Measurements from ENCODE around the gene AMIGO1.
A peak's percentile ranks its signal among the peaks of the same experiment; 100 is the strongest.

The AMIGO1 gene

DNA sequence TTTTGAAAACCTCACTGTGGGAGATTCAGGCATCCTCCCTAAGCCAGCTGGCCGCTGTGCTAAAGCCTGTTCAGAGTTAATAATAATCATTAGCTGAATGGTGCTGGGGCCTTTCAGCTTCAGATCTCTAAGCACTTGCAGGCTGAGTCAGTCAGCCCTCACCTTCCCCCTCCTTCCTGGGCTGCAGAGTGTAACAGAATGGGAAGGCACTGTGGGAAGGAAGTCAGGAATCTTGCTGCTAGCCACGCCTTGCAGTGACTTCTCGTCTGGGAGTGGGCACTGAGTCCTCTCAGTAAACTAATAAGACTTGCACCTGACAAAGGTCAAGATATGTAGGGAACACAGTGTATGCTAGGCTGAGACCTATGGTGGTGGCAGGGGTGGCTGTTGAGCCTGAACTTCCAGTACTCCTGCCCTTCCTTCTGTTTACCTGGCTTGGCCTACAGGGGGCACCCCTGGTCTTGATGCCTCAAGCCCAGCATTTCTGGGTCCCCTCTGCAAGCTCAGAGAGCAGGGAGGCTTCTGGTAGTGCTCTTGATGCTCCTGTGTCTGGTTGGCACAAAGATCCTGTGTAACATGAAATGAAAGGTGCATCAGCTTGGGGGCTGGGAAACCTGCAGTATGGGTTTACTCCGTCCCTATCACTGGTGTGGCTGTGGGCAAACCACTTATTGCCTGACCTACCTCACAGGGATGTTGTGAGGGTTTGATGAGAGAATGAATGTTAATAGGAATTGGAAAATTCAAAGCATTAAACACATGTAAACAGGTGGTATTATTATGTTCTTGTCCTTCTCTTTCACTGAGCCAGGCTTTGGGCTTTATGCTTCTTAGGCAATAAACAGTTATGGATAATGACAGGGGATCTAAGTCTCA lies 9.6 kb downstream of the AMIGO1 start:
- Histone ChIP-seq H3K36me3 (ENCODE audit: control insufficient read depth, insufficient read depth, low read length, severe bottlenecking) (peaks cover 32% of the 10 kb centered on the region), H3K9me3 (ENCODE audit: control insufficient read depth, low read length) (no peaks in the 10 kb centered on the region), H3K4me1 (ENCODE audit: control insufficient read depth, insufficient read depth, low read length) (peaks cover 8% of the 10 kb centered on the region), H3K9ac (ENCODE audit: low read length) (no peak overlapping the region), H3K4me3 (ENCODE audit: low read length) (no peak overlapping the region), H3K27me3 (replicated peaks; ENCODE audit: control insufficient read depth, insufficient read depth, low read length) (no peaks in the 10 kb centered on the region)
- no peak for DNase-seq (ENCODE audit: low read depth)

- peaks cover 32% of the 10 kb centered on the region for H3K36me3 ChIP-seq (ENCODE audit: control insufficient read depth, insufficient read depth, low read length, severe bottlenecking)
Measured at GRCh38 chr1:109499081-109499480, 10.4 kb downstream of the AMIGO1 start.

DNA sequence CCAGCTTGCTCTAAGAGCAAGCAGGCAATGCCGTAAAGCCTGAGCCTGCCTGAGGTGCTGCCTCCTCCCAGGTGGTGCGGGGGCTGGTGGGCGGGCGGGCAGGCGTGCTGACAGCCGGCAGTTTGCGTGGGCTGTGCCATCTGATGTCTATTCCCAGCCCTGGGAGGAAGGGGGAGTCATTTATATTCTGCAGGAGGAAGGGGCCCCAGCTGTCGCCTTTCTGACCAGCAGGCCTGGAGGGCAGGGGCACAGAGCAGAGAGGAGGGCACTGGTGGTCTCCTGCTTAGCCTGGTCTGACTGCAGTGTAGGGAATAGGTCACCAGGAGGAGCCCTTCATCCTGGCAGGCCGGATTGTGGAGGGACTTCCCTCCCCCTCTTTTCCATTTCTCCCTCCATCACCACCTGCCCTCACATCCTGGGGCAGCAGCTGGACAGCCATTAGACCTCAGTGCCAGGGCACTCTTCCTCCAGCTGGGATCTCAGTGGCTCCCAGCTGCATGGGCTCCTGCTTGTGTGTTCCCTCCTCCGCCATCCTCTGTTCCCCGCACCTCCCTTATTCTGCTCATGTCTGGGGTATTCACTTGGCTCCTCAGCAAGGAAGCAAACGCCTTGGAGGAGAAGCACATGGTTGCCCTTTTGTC lies 11.2 kb downstream of the AMIGO1 start:
- DNase-seq (ENCODE audit: low read depth) = peak; percentile 48
- Histone ChIP-seq H3K27me3 (replicated peaks; ENCODE audit: control insufficient read depth, insufficient read depth, low read length) (no peaks in the 10 kb centered on the region), H3K9ac (ENCODE audit: low read length) (no peak overlapping the region)

More at GRCh38 chr1:109499081-109499480, 10.4 kb downstream of the AMIGO1 start:
- Histone ChIP-seq H3K4me1 (ENCODE audit: control insufficient read depth, insufficient read depth, low read length) (peaks cover 14% of the 10 kb centered on the region), H3K4me3 (ENCODE audit: low read length) (no peak overlapping the region), H3K27me3 (replicated peaks; ENCODE audit: control insufficient read depth, insufficient read depth, low read length) (no peaks in the 10 kb centered on the region), H3K9me3 (ENCODE audit: control insufficient read depth, low read length) (no peaks in the 10 kb centered on the region), H3K9ac (ENCODE audit: low read length) (peak overlapping the region; percentile 29)
- no peak for DNase-seq (ENCODE audit: low read depth)

GRCh38 chr1:109497449-109498160 lies 11.9 kb downstream of the AMIGO1 start:
- Histone ChIP-seq H3K4me3 (ENCODE audit: low read length) (no peak overlapping the region), H3K9me3 (ENCODE audit: control insufficient read depth, low read length) (no peaks in the 10 kb centered on the region), H3K9ac (ENCODE audit: low read length) (peak overlapping the region; percentile 21), H3K4me1 (ENCODE audit: control insufficient read depth, insufficient read depth, low read length) (peaks cover 24% of the 10 kb centered on the region), H3K36me3 (ENCODE audit: control insufficient read depth, insufficient read depth, low read length, severe bottlenecking) (peaks cover 32% of the 10 kb centered on the region), H3K27me3 (replicated peaks; ENCODE audit: control insufficient read depth, insufficient read depth, low read length) (no peaks in the 10 kb centered on the region)
- no peak for DNase-seq (ENCODE audit: low read depth)

More for the DNA sequence above, 11.2 kb downstream of the AMIGO1 start:
- Histone ChIP-seq H3K4me3 (ENCODE audit: low read length) (no peak overlapping the region), H3K4me1 (ENCODE audit: control insufficient read depth, insufficient read depth, low read length) (peaks cover 19% of the 10 kb centered on the region), H3K9me3 (ENCODE audit: control insufficient read depth, low read length) (no peaks in the 10 kb centered on the region), H3K36me3 (ENCODE audit: control insufficient read depth, insufficient read depth, low read length, severe bottlenecking) (peaks cover 32% of the 10 kb centered on the region)

GRCh38 chr1:109495738-109496137 lies 13.8 kb downstream of the AMIGO1 start:
- no peak overlapping the region for H3K9ac ChIP-seq (ENCODE audit: low read length)
- H3K4me1 ChIP-seq (ENCODE audit: control insufficient read depth, insufficient read depth, low read length) = peaks cover 24% of the 10 kb centered on the region
- H3K27me3 ChIP-seq (replicated peaks; ENCODE audit: control insufficient read depth, insufficient read depth, low read length) = no peaks in the 10 kb centered on the region
- peaks cover 46% of the 10 kb centered on the region for H3K36me3 ChIP-seq (ENCODE audit: control insufficient read depth, insufficient read depth, low read length, severe bottlenecking)
- no peak overlapping the region for H3K4me3 ChIP-seq (ENCODE audit: low read length)
- DNase-seq (ENCODE audit: low read depth) = no peak
- H3K9me3 ChIP-seq (ENCODE audit: control insufficient read depth, low read length) = no peaks in the 10 kb centered on the region

DNA sequence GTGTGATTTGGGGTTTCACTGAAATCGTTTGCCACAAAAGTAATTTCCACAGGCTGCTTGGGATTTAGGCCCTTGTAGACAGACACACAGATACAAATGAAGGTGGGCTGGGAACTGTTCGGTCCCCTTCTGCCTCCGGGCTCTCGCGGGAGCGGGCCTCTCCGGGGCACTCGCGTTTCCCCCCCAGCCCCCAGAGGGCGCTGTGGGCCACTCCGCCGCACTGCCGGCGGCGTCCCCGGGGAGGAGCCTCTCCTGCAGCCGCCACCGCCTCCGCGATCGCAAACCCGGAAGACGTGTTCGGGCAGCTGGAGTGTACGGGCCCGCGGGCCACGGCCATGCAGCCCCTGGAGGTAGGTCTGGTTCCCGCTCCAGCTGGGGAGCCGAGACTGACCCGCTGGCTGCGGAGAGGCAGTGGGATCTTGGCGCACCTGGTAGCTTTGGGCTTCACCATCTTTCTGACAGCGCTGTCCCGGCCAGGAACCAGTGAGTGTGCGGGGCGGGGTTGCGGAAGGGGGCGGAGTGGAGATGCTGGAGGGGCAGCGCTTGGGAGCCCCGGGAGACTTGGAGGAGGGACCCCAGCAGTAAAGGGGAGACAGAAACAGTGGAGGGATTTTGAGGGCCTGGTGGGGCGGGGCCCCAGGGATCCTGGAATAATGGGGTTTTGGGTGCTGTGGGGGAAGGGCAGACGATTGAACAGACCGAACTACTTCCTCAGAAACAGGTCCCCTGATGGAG lies 15.6 kb downstream of the AMIGO1 start, which contains the start of gene CYB561D1:
Gene CYB561D1 (plus strand): TSS at position 290 of the 735 bp plus-strand sequence. CDS start 46 bp downstream, at position 336.
- H3K9ac ChIP-seq (ENCODE audit: low read length) = peak within 1 kb of the TSS; percentile 86
- peak; percentile 94 for DNase-seq (ENCODE audit: low read depth)
- H3K27me3 ChIP-seq (replicated peaks; ENCODE audit: control insufficient read depth, insufficient read depth, low read length) = no peaks in the 10 kb centered on the region
- H3K4me3 ChIP-seq (ENCODE audit: low read length) = peak within 1 kb of the TSS; percentile 96
- H3K36me3 ChIP-seq (ENCODE audit: control insufficient read depth, insufficient read depth, low read length, severe bottlenecking) = peaks cover 57% of the 10 kb centered on the region
- peaks cover 20% of the 10 kb centered on the region for H3K4me1 ChIP-seq (ENCODE audit: control insufficient read depth, insufficient read depth, low read length)
- H3K9me3 ChIP-seq (ENCODE audit: control insufficient read depth, low read length) = no peaks in the 10 kb centered on the region

GRCh38 chr1:109493227-109493626 lies 16.3 kb downstream of the AMIGO1 start:
- Histone ChIP-seq H3K36me3 (ENCODE audit: control insufficient read depth, insufficient read depth, low read length, severe bottlenecking) (peaks cover 64% of the 10 kb centered on the region), H3K4me1 (ENCODE audit: control insufficient read depth, insufficient read depth, low read length) (peaks cover 20% of the 10 kb centered on the region), H3K9ac (ENCODE audit: low read length) (peak overlapping the region; percentile 86), H3K9me3 (ENCODE audit: control insufficient read depth, low read length) (no peaks in the 10 kb centered on the region), H3K4me3 (ENCODE audit: low read length) (peak overlapping the region; percentile 96), H3K27me3 (replicated peaks; ENCODE audit: control insufficient read depth, insufficient read depth, low read length) (no peaks in the 10 kb centered on the region)
- no peak for DNase-seq (ENCODE audit: low read depth)

DNA sequence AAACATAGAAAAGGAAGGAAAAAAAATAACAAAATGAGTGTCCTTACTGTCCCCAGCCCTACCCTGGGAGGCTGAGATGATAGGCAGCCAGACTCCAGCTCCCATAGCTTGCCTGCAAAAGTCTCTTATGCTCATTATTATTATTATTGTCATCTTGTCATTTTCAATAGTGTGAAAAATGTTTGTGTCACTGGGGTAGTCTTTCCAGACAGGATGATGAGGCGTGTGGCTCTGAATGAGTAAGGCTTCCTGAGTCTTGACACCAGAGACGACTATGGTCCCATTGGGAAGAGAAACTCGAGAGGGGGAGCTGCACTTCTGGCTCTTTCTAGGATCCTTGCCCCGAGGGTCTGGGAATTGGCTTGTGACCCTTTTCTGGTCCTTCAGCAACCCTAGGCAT lies 16.7 kb downstream of the AMIGO1 start:
- Histone ChIP-seq H3K4me1 (ENCODE audit: control insufficient read depth, insufficient read depth, low read length) (peaks cover 20% of the 10 kb centered on the region), H3K9ac (ENCODE audit: low read length) (no peak overlapping the region), H3K9me3 (ENCODE audit: control insufficient read depth, low read length) (no peaks in the 10 kb centered on the region), H3K27me3 (replicated peaks; ENCODE audit: control insufficient read depth, insufficient read depth, low read length) (no peaks in the 10 kb centered on the region), H3K36me3 (ENCODE audit: control insufficient read depth, insufficient read depth, low read length, severe bottlenecking) (peaks cover 66% of the 10 kb centered on the region), H3K4me3 (ENCODE audit: low read length) (no peak overlapping the region)
- no peak for DNase-seq (ENCODE audit: low read depth)

DNA sequence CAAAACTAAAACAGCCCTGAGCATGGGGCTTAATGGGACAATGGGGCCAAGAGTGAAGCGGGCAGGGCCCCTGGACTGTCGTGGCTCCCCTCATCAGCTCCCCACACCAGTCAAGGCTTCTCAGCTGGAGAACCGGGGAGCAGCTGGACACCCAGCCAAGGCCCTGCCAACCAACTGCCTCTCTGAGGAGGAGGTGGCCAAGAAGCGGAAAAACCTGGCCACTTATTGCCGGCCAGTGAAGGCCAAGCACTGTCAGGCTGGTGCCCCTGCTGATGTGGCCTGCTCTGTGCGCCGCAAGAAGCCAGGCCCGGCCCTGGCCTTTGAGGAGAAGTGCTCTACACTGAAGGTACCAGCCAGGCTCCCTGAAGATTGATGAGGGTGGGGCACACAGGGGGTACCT lies 18.2 kb downstream of the AMIGO1 start:
- Histone ChIP-seq H3K9ac (ENCODE audit: low read length) (no peak overlapping the region), H3K27me3 (replicated peaks; ENCODE audit: control insufficient read depth, insufficient read depth, low read length) (no peaks in the 10 kb centered on the region), H3K4me3 (ENCODE audit: low read length) (no peak overlapping the region), H3K4me1 (ENCODE audit: control insufficient read depth, insufficient read depth, low read length) (peaks cover 20% of the 10 kb centered on the region), H3K9me3 (ENCODE audit: control insufficient read depth, low read length) (no peaks in the 10 kb centered on the region), H3K36me3 (ENCODE audit: control insufficient read depth, insufficient read depth, low read length, severe bottlenecking) (peaks cover 64% of the 10 kb centered on the region)
- no peak for DNase-seq (ENCODE audit: low read depth)

GRCh38 chr1:109490934-109491302 lies 18.6 kb downstream of the AMIGO1 start:
- no peaks in the 10 kb centered on the region for H3K27me3 ChIP-seq (replicated peaks; ENCODE audit: control insufficient read depth, insufficient read depth, low read length)
- DNase-seq (ENCODE audit: low read depth) = no peak
- H3K36me3 ChIP-seq (ENCODE audit: control insufficient read depth, insufficient read depth, low read length, severe bottlenecking) = peaks cover 64% of the 10 kb centered on the region
- peaks cover 20% of the 10 kb centered on the region for H3K4me1 ChIP-seq (ENCODE audit: control insufficient read depth, insufficient read depth, low read length)
- no peak overlapping the region for H3K4me3 ChIP-seq (ENCODE audit: low read length)
- H3K9ac ChIP-seq (ENCODE audit: low read length) = no peak overlapping the region
- no peaks in the 10 kb centered on the region for H3K9me3 ChIP-seq (ENCODE audit: control insufficient read depth, low read length)

All from adipocyte (in vitro differentiated cells).